SK-N-SH (cell line): ENCODE data around the gene TRAF1. TPM values are rescaled to one million over a fixed set of nuclear protein-coding genes. Genes with fewer than 3 reads are reported as not detected.

Experiments used
- CTCF ChIA-PET: fragments of 300-600, 350-600 bp; formaldehyde crosslinking; extraction: SDS; loops from one replicate; lab custom pipeline; 2021; lab: Yijun Ruan, JAX
- POLR2A ChIA-PET: fragments of 350-600 bp; sonication (Branson Sonifier 250); formaldehyde crosslinking; extraction: SDS; loops from one replicate; lab custom pipeline; 2020; ENCODE audit warnings: antibody characterized with exemption, inconsistent platforms; lab: Yijun Ruan, JAX
- DNase-seq: peaks from one replicate; pipeline ENCODE4 v3.0.0; 2012
- H2AFZ ChIP-seq: fragments of 200-600 bp; sonication (generic); 2 replicates; pipeline ENCODE4 v1.8.1; 2016; ENCODE audit warnings: antibody characterized with exemption, mild to moderate bottlenecking, low read depth
- H3F3A ChIP-seq: fragments of 200-600 bp; sonication (generic); replicated peaks from 2 replicates; pipeline ENCODE3; 2016; ENCODE audit warnings: antibody characterized with exemption, mild to moderate bottlenecking; ENCODE audit not compliant: insufficient read depth
- H3K27ac ChIP-seq, 2 experiments: fragments of 200-500 bp in 1 of 2; fragments of 200-600 bp in 1 of 2; sonication (Bioruptor generic) in 1 of 2; sonication (generic), shearing (Covaris generic) in 1 of 2; 2 replicates each; pipeline versions ENCODE4 v1.5.1 to v1.6.1; 2014 to 2016; ENCODE audit warnings: low read depth in 2 of 2, inconsistent platforms in 1 of 2, low read length in 1 of 2, mild to moderate bottlenecking in 1 of 2, mixed read lengths in 1 of 2
- H3K27me3 ChIP-seq: fragments of 200-600 bp; sonication (generic), shearing (Covaris generic); 2 replicates; pipeline ENCODE4 v1.6.1; 2016; ENCODE audit warnings: mixed run types; ENCODE audit not compliant: insufficient read depth
- H3K36me3 ChIP-seq, 2 experiments: fragments of 200-500 bp in 1 of 2; fragments of 200-600 bp in 1 of 2; sonication (Bioruptor generic) in 1 of 2; sonication (generic) in 1 of 2; replicated peaks in 1 of 2; 2 replicates each; pipeline versions ENCODE3 to v1.5.1; 2014 to 2016; ENCODE audit warnings: low read length in 1 of 2, mild to moderate bottlenecking in 1 of 2; ENCODE audit not compliant: insufficient read depth in 2 of 2, control insufficient read depth in 1 of 2
- H3K4me1 ChIP-seq, 2 experiments: fragments of 200-500 bp in 1 of 2; fragments of 200-600 bp in 1 of 2; sonication (Bioruptor generic) in 1 of 2; sonication (generic), shearing (Covaris generic) in 1 of 2; 2 replicates each; pipeline versions ENCODE4 v1.5.1 to v1.6.1; 2014 to 2016; ENCODE audit warnings: low read depth in 1 of 2, low read length in 1 of 2, mixed run types in 1 of 2; ENCODE audit not compliant: insufficient read depth in 2 of 2, control insufficient read depth in 1 of 2
- H3K4me2 ChIP-seq: fragments of 200-600 bp; sonication (generic), shearing (Covaris generic); 2 replicates; pipeline ENCODE4 v1.6.1; 2017; ENCODE audit warnings: mixed run types
- H3K4me3 ChIP-seq, 2 experiments: fragments of 200-500 bp in 1 of 2; fragments of 200-600 bp in 1 of 2; sonication (Bioruptor generic) in 1 of 2; sonication (generic), shearing (Covaris generic) in 1 of 2; 2 replicates each; pipeline versions ENCODE4 v1.5.1 to v1.8.1; 2014 to 2016; ENCODE audit warnings: low read depth in 2 of 2, inconsistent platforms in 1 of 2, low read length in 1 of 2, mild to moderate bottlenecking in 1 of 2, mixed read lengths in 1 of 2, moderate library complexity in 1 of 2
- H3K79me2 ChIP-seq: fragments of 200-600 bp; sonication (generic); 2 replicates; pipeline ENCODE4 v1.8.1; 2017; ENCODE audit warnings: mild to moderate bottlenecking; ENCODE audit not compliant: insufficient read depth
- H3K9ac ChIP-seq: fragments of 200-600 bp; sonication (generic); 2 replicates; pipeline ENCODE4 v1.6.1; 2017; ENCODE audit warnings: mixed run types
- H3K9me2 ChIP-seq: fragments of 200-600 bp; sonication (generic); 2 replicates; pipeline ENCODE4 v1.6.1; 2017; ENCODE audit warnings: mixed run types
- H3K9me3 ChIP-seq: fragments of 200-600 bp; sonication (generic); 2 replicates; pipeline ENCODE4 v1.6.1; 2017; ENCODE audit warnings: mixed run types, mild to moderate bottlenecking, moderate library complexity
- H4K20me1 ChIP-seq: fragments of 200-600 bp; sonication (generic); 2 replicates; pipeline ENCODE4 v1.6.1; 2017; ENCODE audit warnings: mild to moderate bottlenecking, mixed run types; ENCODE audit not compliant: insufficient read depth
- EP300 ChIP-seq, 2 experiments: IDR thresholded peaks; 2 replicates each; pipeline versions ENCODE4 v1.4.0 to v1.6.1; 2012; ENCODE audit warnings: borderline replicate concordance in 1 of 2, low read depth in 1 of 2, low read length in 1 of 2
- FOSL2 ChIP-seq: IDR thresholded peaks from 2 replicates; pipeline ENCODE4 v1.4.0; 2012; ENCODE audit warnings: low read depth, mild to moderate bottlenecking, moderate library complexity, borderline replicate concordance
- FOXJ3 ChIP-seq: sonication (generic); formaldehyde crosslinking; IDR thresholded peaks from 2 replicates; pipeline ENCODE4 v1.5.1; 2020; ENCODE audit warnings: mild to moderate bottlenecking, missing genetic modification reagents
- GATA2 ChIP-seq: sonication (generic); formaldehyde crosslinking; IDR thresholded peaks from 2 replicates; pipeline ENCODE4 v1.5.0; 2020; ENCODE audit warnings: mild to moderate bottlenecking, missing genetic modification reagents
- JUND ChIP-seq: IDR thresholded peaks from 2 replicates; pipeline ENCODE4 v1.4.0; 2012
- MEF2A ChIP-seq: IDR thresholded peaks from 2 replicates; pipeline ENCODE4 v1.4.0; 2012; ENCODE audit warnings: low read depth, borderline replicate concordance
- MXI1 ChIP-seq: IDR thresholded peaks from 2 replicates; pipeline ENCODE4 v1.6.1; 2012; ENCODE audit warnings: mild to moderate bottlenecking, low read depth, low read length, improper control_type of control experiment
- NFIC ChIP-seq: IDR thresholded peaks from 2 replicates; pipeline ENCODE4 v1.4.0; 2012; ENCODE audit warnings: borderline replicate concordance
- NRF1 ChIP-seq: IDR thresholded peaks from 2 replicates; pipeline ENCODE4 v1.6.1; 2012; ENCODE audit warnings: low read depth, mild to moderate bottlenecking, low read length
- RCOR1 ChIP-seq: fragments of 150-350 bp; IDR thresholded peaks from 2 replicates; pipeline ENCODE4 v1.6.1; 2017; ENCODE audit warnings: antibody characterized with exemption, low read length
- RFX5 ChIP-seq: IDR thresholded peaks from 2 replicates; pipeline ENCODE4 v1.6.1; 2012; ENCODE audit warnings: mild to moderate bottlenecking, improper control_type of control experiment, low read length
- RXRA ChIP-seq: IDR thresholded peaks from 2 replicates; pipeline ENCODE4 v1.4.0; 2012; ENCODE audit warnings: low read depth, mild to moderate bottlenecking, borderline replicate concordance
- SIN3A ChIP-seq: IDR thresholded peaks from 2 replicates; pipeline ENCODE4 v1.6.1; 2012; ENCODE audit warnings: low read depth, mild to moderate bottlenecking, low read length, moderate library complexity, borderline replicate concordance
- TCF12 ChIP-seq: IDR thresholded peaks from 2 replicates; pipeline ENCODE4 v1.4.0; 2012
- WGBS: methylation state at CpG from one replicate; pipeline ENCODE4 v1.1.6; 2017; ENCODE audit warnings: low lambda C conversion rate; 5-methylcytosine and 5-hydroxymethylcytosine counted together
- polyA plus RNA-seq, 3 experiments: library from polyadenylated mRNA; depleted of rRNA; stranded (reverse); fragments of >200 nt; gene quantifications; 2 replicates each; pipeline ENCODE4 v1.2.3, GENCODE V29; 2012
- TF ChIP-seq, protein P1 (sequence below): fragments of 150-350 bp; IDR thresholded peaks from 2 replicates; pipeline ENCODE4 v1.6.1; 2017; ENCODE audit warnings: antibody characterized with exemption, low read length, low read depth, borderline replicate concordance
- TF ChIP-seq, protein P2 (sequence below): IDR thresholded peaks from 2 replicates; pipeline ENCODE4 v1.6.1; 2012; ENCODE audit warnings: mild to moderate bottlenecking, low read depth, low read length, moderate library complexity
- TF ChIP-seq, protein P3 (sequence below): IDR thresholded peaks from 2 replicates; pipeline ENCODE4 v1.4.0; 2012; ENCODE audit warnings: low read depth

The TRAF1 gene
- polyA plus RNA-seq, 1 of the 3 experiments (the other 2 are of a cell fraction) = 1.2 TPM

DNA sequence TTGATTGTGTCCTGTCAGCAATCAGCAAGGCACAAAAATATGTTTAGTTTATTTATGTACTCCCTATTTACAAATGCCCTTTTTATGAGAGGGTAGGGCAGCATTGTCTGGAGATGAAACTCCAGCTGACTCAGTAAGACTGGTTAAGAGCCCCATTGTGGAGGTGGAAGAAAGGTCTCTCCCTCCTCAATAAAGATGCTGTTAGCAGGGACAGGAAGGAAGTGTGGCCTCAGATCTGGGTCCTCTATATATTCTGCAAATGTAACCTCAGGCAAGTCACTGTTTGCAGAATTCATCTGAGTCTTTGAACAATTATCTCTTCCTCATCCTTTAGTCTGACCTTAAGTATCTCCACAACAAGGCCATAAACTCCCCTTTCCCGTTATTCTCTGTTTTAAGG, 48.3 kb upstream of the TRAF1 start:
- POLR2A ChIA-PET = no interaction called here
- WGBS = 78% methylated on average over 1 of the region's 1 CpG
- TF ChIP-seq, protein P1, sequence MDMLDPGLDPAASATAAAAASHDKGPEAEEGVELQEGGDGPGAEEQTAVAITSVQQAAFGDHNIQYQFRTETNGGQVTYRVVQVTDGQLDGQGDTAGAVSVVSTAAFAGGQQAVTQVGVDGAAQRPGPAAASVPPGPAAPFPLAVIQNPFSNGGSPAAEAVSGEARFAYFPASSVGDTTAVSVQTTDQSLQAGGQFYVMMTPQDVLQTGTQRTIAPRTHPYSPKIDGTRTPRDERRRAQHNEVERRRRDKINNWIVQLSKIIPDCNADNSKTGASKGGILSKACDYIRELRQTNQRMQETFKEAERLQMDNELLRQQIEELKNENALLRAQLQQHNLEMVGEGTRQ = no peak
- TF ChIP-seq, protein P2, sequence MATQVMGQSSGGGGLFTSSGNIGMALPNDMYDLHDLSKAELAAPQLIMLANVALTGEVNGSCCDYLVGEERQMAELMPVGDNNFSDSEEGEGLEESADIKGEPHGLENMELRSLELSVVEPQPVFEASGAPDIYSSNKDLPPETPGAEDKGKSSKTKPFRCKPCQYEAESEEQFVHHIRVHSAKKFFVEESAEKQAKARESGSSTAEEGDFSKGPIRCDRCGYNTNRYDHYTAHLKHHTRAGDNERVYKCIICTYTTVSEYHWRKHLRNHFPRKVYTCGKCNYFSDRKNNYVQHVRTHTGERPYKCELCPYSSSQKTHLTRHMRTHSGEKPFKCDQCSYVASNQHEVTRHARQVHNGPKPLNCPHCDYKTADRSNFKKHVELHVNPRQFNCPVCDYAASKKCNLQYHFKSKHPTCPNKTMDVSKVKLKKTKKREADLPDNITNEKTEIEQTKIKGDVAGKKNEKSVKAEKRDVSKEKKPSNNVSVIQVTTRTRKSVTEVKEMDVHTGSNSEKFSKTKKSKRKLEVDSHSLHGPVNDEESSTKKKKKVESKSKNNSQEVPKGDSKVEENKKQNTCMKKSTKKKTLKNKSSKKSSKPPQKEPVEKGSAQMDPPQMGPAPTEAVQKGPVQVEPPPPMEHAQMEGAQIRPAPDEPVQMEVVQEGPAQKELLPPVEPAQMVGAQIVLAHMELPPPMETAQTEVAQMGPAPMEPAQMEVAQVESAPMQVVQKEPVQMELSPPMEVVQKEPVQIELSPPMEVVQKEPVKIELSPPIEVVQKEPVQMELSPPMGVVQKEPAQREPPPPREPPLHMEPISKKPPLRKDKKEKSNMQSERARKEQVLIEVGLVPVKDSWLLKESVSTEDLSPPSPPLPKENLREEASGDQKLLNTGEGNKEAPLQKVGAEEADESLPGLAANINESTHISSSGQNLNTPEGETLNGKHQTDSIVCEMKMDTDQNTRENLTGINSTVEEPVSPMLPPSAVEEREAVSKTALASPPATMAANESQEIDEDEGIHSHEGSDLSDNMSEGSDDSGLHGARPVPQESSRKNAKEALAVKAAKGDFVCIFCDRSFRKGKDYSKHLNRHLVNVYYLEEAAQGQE = no peak
- TF ChIP-seq JUND = no peak
- TF ChIP-seq, protein P3, sequence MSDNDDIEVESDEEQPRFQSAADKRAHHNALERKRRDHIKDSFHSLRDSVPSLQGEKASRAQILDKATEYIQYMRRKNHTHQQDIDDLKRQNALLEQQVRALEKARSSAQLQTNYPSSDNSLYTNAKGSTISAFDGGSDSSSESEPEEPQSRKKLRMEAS = no peak
- TF ChIP-seq GATA2 (CRISPR knock-in tag) = no peak
- TF ChIP-seq EP300 (IDR thresholded peaks at IDR 0.05; ENCODE audit: borderline replicate concordance in 1 of 2, low read depth in 1 of 2, low read length in 1 of 2) = no peak
- no peak for TF ChIP-seq SIN3A
- no peak for TF ChIP-seq FOSL2
- TF ChIP-seq MEF2A = no peak
- TF ChIP-seq TCF12 = no peak
- TF ChIP-seq RCOR1 = no peak
- TF ChIP-seq NRF1 = no peak
- no peak for TF ChIP-seq NFIC
- no peak for TF ChIP-seq FOXJ3 (CRISPR knock-in tag)
- no peak for TF ChIP-seq RFX5
- TF ChIP-seq RXRA = no peak
- no peak for TF ChIP-seq MXI1
- CTCF ChIA-PET = no interaction called here
- Histone ChIP-seq H3F3A (no peaks in the 10 kb centered on the region), H3K27ac (no peak overlapping the region), H3K9me2 (no peaks in the 10 kb centered on the region), H3K36me3 (no peaks in the 10 kb centered on the region), H2AFZ (no peak overlapping the region), H3K9me3 (no peaks in the 10 kb centered on the region), H4K20me1 (no peaks in the 10 kb centered on the region), H3K4me1 (no peaks in the 10 kb centered on the region), H3K79me2 (no peaks in the 10 kb centered on the region), H3K9ac (no peak overlapping the region), H3K27me3 (no peaks in the 10 kb centered on the region), H3K4me3 (no peak overlapping the region), H3K4me2 (no peak overlapping the region)
- DNase-seq = no peak
